Kidney epithelial cell (primary cell): ENCODE data around the gene PTPRD. TPM values are rescaled to one million over a fixed set of nuclear protein-coding genes. Genes with fewer than 3 reads are reported as not detected.

Source experiments
- DNase-seq: peaks from one replicate; pipeline ENCODE4 v3.0.0-alpha.2; 2010; ENCODE audit warnings: low read depth
- H3K27me3 ChIP-seq: 2 replicates; pipeline ENCODE4 v1.6.0; 2011; ENCODE audit warnings: low read length; ENCODE audit not compliant: control insufficient read depth, insufficient read depth
- H3K36me3 ChIP-seq: 2 replicates; pipeline ENCODE4 v1.5.1; 2011; ENCODE audit warnings: low read length; ENCODE audit not compliant: control insufficient read depth, insufficient read depth
- H3K4me3 ChIP-seq: 2 replicates; pipeline ENCODE4 v1.5.1; 2011; ENCODE audit warnings: low read depth, mild to moderate bottlenecking, control low read depth, low read length
- CTCF ChIP-seq: IDR thresholded peaks from 2 replicates; pipeline ENCODE4 v1.5.1; 2011; ENCODE audit warnings: mild to moderate bottlenecking, moderate library complexity, low read length, control low read depth, inconsistent platforms; ENCODE audit not compliant: insufficient read depth, poor library complexity, severe bottlenecking
- total RNA-seq: library from RNA; depleted of rRNA; stranded (reverse); fragments of >200 nt; gene quantifications from 2 replicates; pipeline ENCODE4 v1.2.3, GENCODE V29; 2015

The PTPRD gene
- total RNA-seq, 1 donor from 2014 or later: 18.8 TPM

GRCh38 chr9:10236161-10236560 lies 376.6 kb downstream of the PTPRD start:
- no peak overlapping the region for H3K4me3 ChIP-seq
- no peak for DNase-seq
- no peaks in the 10 kb centered on the region for H3K27me3 ChIP-seq
- TF ChIP-seq CTCF: no peak
- no peaks in the 10 kb centered on the region for H3K36me3 ChIP-seq

GRCh38 chr9:10235376-10235775 lies 377.4 kb downstream of the PTPRD start:
- no peaks in the 10 kb centered on the region for H3K27me3 ChIP-seq
- no peaks in the 10 kb centered on the region for H3K36me3 ChIP-seq
- H3K4me3 ChIP-seq: no peak overlapping the region
- TF ChIP-seq CTCF: no peak
- DNase-seq: no peak

- no peak overlapping the region for H3K4me3 ChIP-seq
- H3K36me3 ChIP-seq: no peaks in the 10 kb centered on the region
- TF ChIP-seq CTCF: peak; percentile 40
- H3K27me3 ChIP-seq: no peaks in the 10 kb centered on the region
- DNase-seq: no peak
Observed at GRCh38 chr9:10232352-10232930, 380.4 kb downstream of the PTPRD start.

- no peaks in the 10 kb centered on the region for H3K36me3 ChIP-seq
- TF ChIP-seq CTCF: no peak
- H3K27me3 ChIP-seq: no peaks in the 10 kb centered on the region
- DNase-seq: no peak
- H3K4me3 ChIP-seq: no peak overlapping the region
Observed at GRCh38 chr9:10230512-10230911, 382.3 kb downstream of the PTPRD start.

GRCh38 chr9:10228082-10228481 lies 384.7 kb downstream of the PTPRD start:
- Histone ChIP-seq H3K27me3 (no peaks in the 10 kb centered on the region), H3K4me3 (no peak overlapping the region), H3K36me3 (no peaks in the 10 kb centered on the region)
- TF ChIP-seq CTCF: no peak
- DNase-seq: no peak

- Histone ChIP-seq H3K36me3 (no peaks in the 10 kb centered on the region), H3K27me3 (no peaks in the 10 kb centered on the region), H3K4me3 (no peak overlapping the region)
- no peak for DNase-seq
- TF ChIP-seq CTCF: no peak
Observed at GRCh38 chr9:10226996-10227395, 385.8 kb downstream of the PTPRD start.
